Neural cell (in vitro differentiated cells): ENCODE measurements around the gene JMJD4. TPM values are rescaled to one million over a fixed set of nuclear protein-coding genes. Genes with fewer than 3 reads are reported as not detected.

ENCODE experiments used
- H2AFZ ChIP-seq: fragments of 200-600, 300-800 bp; sonication (generic), shearing (Covaris generic); 2 replicates; pipeline ENCODE4 v1.6.0; 2014; ENCODE audit warnings: low read depth, mild to moderate bottlenecking, antibody characterized with exemption, low read length, moderate library complexity
- H3F3A ChIP-seq: fragments of 200-600 bp; shearing (Covaris generic); 2 replicates; pipeline ENCODE4 v1.6.1; 2016; ENCODE audit warnings: mild to moderate bottlenecking, moderate library complexity, mixed read lengths, antibody characterized with exemption, low read length; ENCODE audit not compliant: insufficient read depth, poor library complexity, severe bottlenecking
- H3K27ac ChIP-seq: fragments of 200-600, 300-800 bp; sonication (generic), shearing (Covaris generic); 2 replicates; pipeline ENCODE4 v1.5.1; 2014; ENCODE audit warnings: mild to moderate bottlenecking, low read length, moderate library complexity
- H3K27me3 ChIP-seq: fragments of 300-800, 200-600 bp; sonication (generic), shearing (Covaris generic); 2 replicates; pipeline ENCODE4 v1.6.0; 2014; ENCODE audit warnings: mild to moderate bottlenecking, low read depth, low read length, moderate library complexity; ENCODE audit not compliant: insufficient read depth
- H3K36me3 ChIP-seq: fragments of 300-800, 200-600 bp; sonication (generic), shearing (Covaris generic); 2 replicates; pipeline ENCODE4 v1.5.1; 2014; ENCODE audit warnings: mild to moderate bottlenecking, antibody characterized with exemption, low read length, moderate library complexity; ENCODE audit not compliant: insufficient read depth
- H3K4me2 ChIP-seq: fragments of 300-800, 200-600 bp; sonication (generic), shearing (Covaris generic); 2 replicates; pipeline ENCODE4 v1.6.0; 2014; ENCODE audit warnings: mild to moderate bottlenecking, low read length
- H3K4me3 ChIP-seq: fragments of 300-800, 200-600 bp; sonication (generic), shearing (Covaris generic); 2 replicates; pipeline ENCODE4 v1.5.1; 2014; ENCODE audit warnings: mild to moderate bottlenecking, low read length, moderate library complexity
- H3K79me2 ChIP-seq: fragments of 200-600 bp; shearing (Covaris generic); replicated peaks from 2 replicates; pipeline ENCODE4 v1.6.0; 2014; ENCODE audit warnings: mild to moderate bottlenecking, low read length, moderate library complexity; ENCODE audit not compliant: insufficient read depth
- H3K9ac ChIP-seq: fragments of 300-800, 200-600 bp; sonication (generic), shearing (Covaris generic); 2 replicates; pipeline ENCODE4 v1.6.1; 2016; ENCODE audit warnings: mild to moderate bottlenecking, low read length, mixed read lengths
- H3K9me2 ChIP-seq: fragments of 200-600 bp; shearing (Covaris generic); 2 replicates; pipeline ENCODE4 v1.6.1; 2016; ENCODE audit warnings: mild to moderate bottlenecking, low read length, mixed read lengths; ENCODE audit not compliant: insufficient read depth
- H3K9me3 ChIP-seq: fragments of 200-600, 300-800 bp; sonication (generic), shearing (Covaris generic); 2 replicates; pipeline ENCODE4 v1.6.1; 2016; ENCODE audit warnings: mild to moderate bottlenecking, mixed run types, low read length, moderate library complexity, mixed read lengths
- H4K20me1 ChIP-seq: fragments of 200-600 bp; shearing (Covaris generic); 2 replicates; pipeline ENCODE4 v1.6.1; 2016; ENCODE audit warnings: mild to moderate bottlenecking, mixed run types; ENCODE audit not compliant: insufficient read depth
- CTCF ChIP-seq: fragments of 450-650 bp; IDR thresholded peaks from 2 replicates; pipeline ENCODE4 v1.5.1; 2014; ENCODE audit warnings: antibody characterized with exemption, mild to moderate bottlenecking, moderate library complexity; ENCODE audit not compliant: poor library complexity, severe bottlenecking
- EP300 ChIP-seq: fragments of 450-650 bp; conservative IDR thresholded peaks from 2 replicates; pipeline ENCODE4 v1.6.1; 2014; ENCODE audit warnings: antibody characterized with exemption, mild to moderate bottlenecking, moderate library complexity; ENCODE audit not compliant: poor library complexity, severe bottlenecking
- EZH2 ChIP-seq: fragments of 200-600, 300-800 bp; shearing (Covaris generic), sonication (generic); IDR thresholded peaks from 2 replicates; pipeline ENCODE4 v1.6.1; 2014; ENCODE audit warnings: antibody characterized with exemption, low read length, borderline replicate concordance, mild to moderate bottlenecking; ENCODE audit not compliant: insufficient read depth, poor library complexity, severe bottlenecking
- MXI1 ChIP-seq: fragments of 450-650 bp; conservative IDR thresholded peaks from 2 replicates; pipeline ENCODE4 v1.6.1; 2014; ENCODE audit warnings: antibody characterized with exemption, mild to moderate bottlenecking; ENCODE audit not compliant: poor library complexity, severe bottlenecking
- POLR2AphosphoS5 ChIP-seq: IDR thresholded peaks from 2 replicates; pipeline ENCODE4 v1.6.1; 2012
- RAD21 ChIP-seq: fragments of 450-650 bp; conservative IDR thresholded peaks from 2 replicates; pipeline ENCODE4 v1.6.1; 2014; ENCODE audit warnings: antibody characterized with exemption, mild to moderate bottlenecking, moderate library complexity
- REST ChIP-seq: IDR thresholded peaks from 2 replicates; pipeline ENCODE4 v1.6.1; 2012; ENCODE audit warnings: borderline replicate concordance
- SMC3 ChIP-seq: fragments of 450-650 bp; conservative IDR thresholded peaks from 2 replicates; pipeline ENCODE4 v1.6.1; 2014; ENCODE audit warnings: antibody characterized with exemption, mild to moderate bottlenecking, moderate library complexity; ENCODE audit not compliant: poor library complexity
- TAF1 ChIP-seq: IDR thresholded peaks from 2 replicates; pipeline ENCODE4 v1.6.1; 2012; ENCODE audit warnings: low read depth
- polyA plus RNA-seq: library from polyadenylated mRNA; depleted of rRNA; stranded (reverse); fragments of >200 nt; gene quantifications from 2 replicates; pipeline ENCODE4 v1.2.3, GENCODE V29; 2014

Gene JMJD4
- polyA plus RNA-seq, 1 donor from 2014 or later, result 17.2 TPM

- Histone ChIP-seq H3K4me2 (no peak overlapping the region), H3K9ac (no peak overlapping the region), H3K27me3 (no peaks in the 10 kb centered on the region), H4K20me1 (no peaks in the 10 kb centered on the region), H3F3A (no peaks in the 10 kb centered on the region), H3K9me2 (no peaks in the 10 kb centered on the region), H3K36me3 (peaks cover 9% of the 10 kb centered on the region), H3K27ac (no peak overlapping the region), H3K9me3 (no peaks in the 10 kb centered on the region), H3K4me3 (no peak overlapping the region), H3K79me2 (no peaks in the 10 kb centered on the region), H2AFZ (no peak overlapping the region)
- no peak for TF ChIP-seq EZH2
- no peak for TF ChIP-seq TAF1
- no peak for TF ChIP-seq REST
- TF ChIP-seq MXI1, result no peak
- no peak for TF ChIP-seq EP300
- no peak for TF ChIP-seq POLR2AphosphoS5
- no peak for TF ChIP-seq CTCF
- no peak for TF ChIP-seq RAD21
- no peak for TF ChIP-seq SMC3
These were observed 12.3 kb upstream of the JMJD4 start for GRCh38 chr1:227747382-227747781.

GRCh38 chr1:227746676-227747075, 11.6 kb upstream of the JMJD4 start:
- TF ChIP-seq TAF1 (no peak), MXI1 (no peak), EZH2 (no peak), POLR2AphosphoS5 (no peak), REST (no peak), RAD21 (no peak), EP300 (no peak)
- H2AFZ ChIP-seq, result no peak overlapping the region
- H3K4me3 ChIP-seq, result no peak overlapping the region
- no peaks in the 10 kb centered on the region for H3K9me2 ChIP-seq
- H3K9ac ChIP-seq, result no peak overlapping the region
- H3K9me3 ChIP-seq, result no peaks in the 10 kb centered on the region
- no peaks in the 10 kb centered on the region for H4K20me1 ChIP-seq
- peaks cover 9% of the 10 kb centered on the region for H3K36me3 ChIP-seq
- H3K27ac ChIP-seq, result no peak overlapping the region
- no peaks in the 10 kb centered on the region for H3F3A ChIP-seq
- H3K27me3 ChIP-seq, result no peaks in the 10 kb centered on the region
- H3K79me2 ChIP-seq, result no peaks in the 10 kb centered on the region
- H3K4me2 ChIP-seq, result no peak overlapping the region
